HK-2 (cell line): ENCODE data around the gene RCAN2.
"Not testable (repeated sequence)": the region's sequence is repeated elsewhere in the genome, so short reads cannot be mapped to it uniquely, and the experiment has no call there.

Experiments used
- DNase-seq: peaks from one replicate; pipeline ENCODE4 v3.0.0-alpha.2; 2018; ENCODE audit not compliant: unreplicated experiment

RCAN2 gene

DNA sequence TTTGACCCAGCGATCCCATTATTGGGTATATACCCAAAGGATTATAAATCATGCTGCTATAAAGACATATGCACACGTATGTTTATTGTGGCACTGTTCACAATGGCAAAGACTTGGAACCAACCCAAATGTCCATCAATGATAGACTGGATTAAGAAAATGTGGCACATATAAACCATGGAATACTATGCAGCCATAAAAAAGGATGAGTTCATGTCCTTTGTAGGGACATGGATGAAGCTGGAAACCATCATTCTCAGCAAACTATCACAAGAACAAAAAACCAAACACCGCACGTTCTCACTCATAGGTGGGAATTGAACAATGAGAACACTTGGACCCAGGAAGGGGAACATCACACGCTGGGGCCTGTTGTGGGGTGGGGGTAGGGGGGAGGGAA, 103.5 kb downstream of the RCAN2 start:
- not testable (repeated sequence) for DNase-seq

- no peak for DNase-seq
These were observed 109.7 kb downstream of the RCAN2 start for GRCh38 chr6:46381579-46381978.

- no peak for DNase-seq
These were observed 110.2 kb downstream of the RCAN2 start for GRCh38 chr6:46381057-46381456.

DNA sequence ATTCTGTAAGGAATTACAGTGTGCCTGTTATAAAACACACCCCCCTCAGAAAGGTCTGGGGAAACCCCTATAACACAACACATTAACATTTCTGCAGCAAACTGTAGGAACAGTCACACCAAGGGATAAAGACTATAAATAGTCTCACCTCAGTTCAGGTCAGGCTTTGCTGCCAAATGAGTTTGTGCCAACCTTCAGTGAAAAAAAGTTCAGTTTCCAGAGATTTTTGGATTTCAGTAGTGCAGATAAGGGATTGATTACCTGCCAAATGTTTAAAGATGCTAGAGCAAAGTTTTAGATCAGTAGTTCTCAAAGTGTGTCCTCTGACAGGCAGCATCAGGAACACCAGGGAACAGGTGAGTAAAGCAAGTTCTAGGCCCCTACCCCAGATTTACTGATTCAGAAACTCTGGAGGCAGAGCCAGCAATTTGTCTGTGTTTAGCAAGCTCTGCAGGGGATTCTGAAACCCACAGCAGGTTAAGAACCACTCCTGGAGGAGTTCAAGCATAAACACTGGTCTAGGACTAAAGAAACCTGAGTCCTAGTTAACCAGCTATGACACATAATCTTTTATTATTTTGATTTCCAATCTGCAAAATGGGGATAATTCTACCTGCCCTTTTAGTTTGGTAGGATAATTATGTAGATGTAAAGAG, 111.0 kb downstream of the RCAN2 start:
- DNase-seq, result no peak

DNA sequence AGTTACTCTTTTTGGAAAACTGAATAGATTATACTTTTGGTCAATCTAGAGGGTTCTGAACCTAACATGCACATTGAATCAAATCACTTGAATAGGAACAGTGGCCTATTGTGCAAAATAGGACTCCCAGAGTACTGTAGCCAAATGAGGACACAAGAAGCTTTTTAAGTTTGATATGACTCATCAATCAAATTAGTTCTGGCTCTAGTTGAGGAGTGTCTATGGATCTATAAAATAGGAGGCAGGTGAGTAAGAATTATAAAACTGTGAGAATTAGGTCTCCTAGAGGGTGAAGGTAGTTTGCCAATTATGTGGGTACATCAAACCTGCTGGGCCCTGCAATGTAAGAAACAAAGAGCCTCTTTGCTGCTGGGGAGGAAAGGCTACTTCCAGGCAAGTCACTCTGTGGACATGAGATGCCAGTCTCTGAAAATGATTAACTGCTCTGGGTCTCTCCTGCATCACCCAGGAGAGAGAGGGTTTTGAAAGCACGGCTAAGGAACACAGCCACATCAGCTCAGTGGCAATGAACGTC, 112.3 kb downstream of the RCAN2 start:
- DNase-seq, result no peak

DNA sequence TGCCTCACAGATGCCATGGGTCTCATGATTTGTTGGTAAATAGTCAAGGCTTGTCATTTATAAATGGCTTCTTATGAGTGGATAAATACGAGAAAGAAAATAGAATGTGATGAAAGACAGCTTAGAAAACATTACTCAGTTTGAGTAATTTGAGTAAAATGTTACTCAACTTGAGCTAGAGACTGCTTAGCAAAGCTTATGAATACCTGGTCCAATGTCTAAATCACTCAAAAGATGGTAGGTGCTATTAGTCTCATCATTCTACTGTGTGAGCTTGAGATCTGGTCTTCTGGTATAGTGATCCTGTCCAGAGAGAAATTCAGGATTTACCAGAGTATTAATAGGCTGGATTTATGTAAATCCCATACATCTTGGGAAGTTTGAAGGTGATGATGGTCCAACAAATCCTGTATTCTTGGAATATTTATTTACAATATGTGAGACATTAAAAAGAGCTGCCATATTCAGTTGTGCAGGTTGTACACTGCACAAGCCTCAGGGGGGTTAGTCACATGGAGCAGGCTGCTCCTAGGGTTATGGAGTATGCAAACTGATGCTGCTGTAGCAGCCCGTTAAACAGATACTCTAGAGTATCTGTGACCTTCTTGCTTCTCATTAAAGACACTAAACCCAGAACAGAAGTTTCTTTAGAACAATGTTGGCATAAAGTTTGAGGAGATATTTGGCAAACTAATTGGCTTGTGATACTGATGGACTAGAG, 112.9 kb downstream of the RCAN2 start:
- no peak for DNase-seq

DNA sequence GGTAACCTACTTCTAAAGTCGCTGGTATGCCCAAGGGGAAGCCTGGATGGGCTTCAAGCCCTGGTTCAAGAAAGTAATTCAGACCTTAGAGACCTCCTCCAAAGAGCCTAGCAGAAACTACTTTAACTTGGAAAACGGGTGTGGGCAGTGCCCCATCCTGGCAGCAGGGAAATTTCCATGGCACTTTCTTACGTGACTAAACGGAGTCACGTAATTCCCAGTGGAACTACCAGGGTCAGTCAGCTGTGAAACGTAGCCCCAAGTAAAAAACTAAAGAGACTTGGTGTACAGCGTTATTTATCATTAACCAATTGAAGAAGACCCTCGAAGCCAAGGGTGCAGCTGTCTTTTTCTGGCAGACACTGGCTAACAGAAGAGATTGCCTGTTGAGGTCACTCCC, 114.0 kb downstream of the RCAN2 start:
- DNase-seq, result no peak

- DNase-seq, result no peak
These were observed 114.6 kb downstream of the RCAN2 start for GRCh38 chr6:46376562-46377061.

- DNase-seq, result no peak
These were observed 120.6 kb downstream of the RCAN2 start for GRCh38 chr6:46370622-46371021.

DNA sequence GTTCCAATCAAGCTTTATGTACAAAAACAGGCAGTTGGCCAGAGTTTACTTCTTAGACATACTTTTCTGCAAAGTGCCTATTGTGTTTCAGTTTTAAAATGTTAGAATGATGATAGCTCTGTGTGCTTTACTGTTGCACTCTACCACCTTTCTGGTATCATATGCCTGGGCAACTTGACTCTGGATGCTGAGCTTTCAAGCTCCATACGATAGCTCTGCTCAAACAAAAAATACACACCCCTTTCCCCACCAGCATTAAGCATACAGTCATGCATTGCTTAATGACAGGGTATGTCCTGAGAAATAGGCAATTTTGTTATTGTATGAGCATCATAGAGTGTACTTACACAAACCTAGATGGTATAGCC, 123.1 kb downstream of the RCAN2 start:
- no peak for DNase-seq

- no peak for DNase-seq
These were observed 123.7 kb downstream of the RCAN2 start for GRCh38 chr6:46367354-46368168.

DNA sequence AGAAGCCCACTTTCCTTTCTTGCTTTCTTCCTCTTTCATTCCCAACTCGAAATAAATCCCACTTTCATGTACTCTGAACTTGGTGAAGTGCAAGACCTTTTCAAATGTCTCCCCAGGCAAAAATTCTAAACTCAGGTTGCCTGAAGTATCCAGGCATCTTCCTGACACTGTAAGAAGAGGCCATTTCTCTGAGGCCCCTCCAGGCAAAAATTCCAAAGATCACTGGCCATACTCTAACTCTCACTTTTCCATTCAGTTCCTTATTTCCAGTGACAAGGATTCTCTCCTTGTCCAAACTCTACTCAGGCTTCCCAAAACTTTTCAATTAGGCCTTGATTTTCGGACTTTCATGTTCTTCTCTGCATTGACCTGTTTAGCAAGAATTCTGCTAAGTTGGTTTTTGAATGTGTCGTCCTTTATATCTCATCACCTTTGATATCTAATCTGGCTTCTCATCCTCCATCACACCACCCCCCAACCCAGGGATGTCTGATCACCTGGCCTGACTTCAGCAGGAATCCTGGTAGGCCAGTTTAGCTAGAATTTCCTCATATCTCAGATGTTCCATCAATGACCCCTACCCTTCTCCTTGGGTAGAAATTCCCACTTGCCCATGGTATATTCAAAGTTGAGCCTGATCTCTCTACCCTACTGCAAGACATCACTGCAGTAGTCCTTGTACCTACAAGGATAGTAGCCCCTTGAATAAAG, 124.9 kb downstream of the RCAN2 start:
- no peak for DNase-seq

- DNase-seq, result no peak
These were observed 133.7 kb downstream of the RCAN2 start for GRCh38 chr6:46357591-46357990.

DNA sequence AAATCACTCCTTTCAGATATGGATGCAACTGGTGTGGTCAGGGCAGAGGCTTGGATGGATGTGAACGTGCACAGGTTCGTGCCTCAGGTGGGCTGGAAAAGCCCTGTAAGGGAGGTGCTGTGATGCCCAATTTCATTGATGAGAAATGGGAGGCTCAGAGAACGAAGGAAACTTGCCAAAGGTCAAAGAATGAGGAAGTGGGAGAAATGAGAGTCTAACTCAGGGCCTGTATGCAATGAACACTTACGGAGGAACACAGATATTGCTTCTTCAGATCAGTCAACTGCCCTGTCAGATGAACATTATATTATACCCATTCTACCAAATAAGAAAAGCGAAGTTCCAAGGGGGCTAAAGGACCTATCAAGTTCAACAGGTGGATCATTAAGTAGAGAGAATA, 134.7 kb downstream of the RCAN2 start:
- DNase-seq, result no peak

GRCh38 chr6:46353528-46353927, 137.7 kb downstream of the RCAN2 start:
- DNase-seq, result no peak

- no peak for DNase-seq
These were observed 138.5 kb downstream of the RCAN2 start for GRCh38 chr6:46352541-46353268.

GRCh38 chr6:46350714-46351113, 140.5 kb downstream of the RCAN2 start:
- no peak for DNase-seq

DNA sequence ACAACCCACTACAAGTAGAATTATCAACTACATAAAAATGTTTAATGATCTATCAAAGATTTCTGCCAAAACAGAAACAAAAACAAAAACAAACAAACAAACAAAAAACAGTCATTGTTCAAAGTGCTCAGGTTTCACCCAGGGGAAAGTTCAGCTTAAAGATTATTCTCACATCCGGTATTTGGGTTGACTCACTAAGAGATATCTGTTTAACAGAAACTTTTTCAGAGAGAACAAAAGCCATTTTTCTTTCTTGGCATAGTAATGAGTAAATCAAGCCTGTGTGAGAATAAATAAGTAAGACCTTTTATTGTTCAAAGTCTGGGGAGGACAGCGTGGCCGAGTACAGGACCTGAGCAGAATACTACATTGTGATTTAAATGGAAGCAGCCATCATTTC, 143.6 kb downstream of the RCAN2 start:
- DNase-seq, result no peak

DNA sequence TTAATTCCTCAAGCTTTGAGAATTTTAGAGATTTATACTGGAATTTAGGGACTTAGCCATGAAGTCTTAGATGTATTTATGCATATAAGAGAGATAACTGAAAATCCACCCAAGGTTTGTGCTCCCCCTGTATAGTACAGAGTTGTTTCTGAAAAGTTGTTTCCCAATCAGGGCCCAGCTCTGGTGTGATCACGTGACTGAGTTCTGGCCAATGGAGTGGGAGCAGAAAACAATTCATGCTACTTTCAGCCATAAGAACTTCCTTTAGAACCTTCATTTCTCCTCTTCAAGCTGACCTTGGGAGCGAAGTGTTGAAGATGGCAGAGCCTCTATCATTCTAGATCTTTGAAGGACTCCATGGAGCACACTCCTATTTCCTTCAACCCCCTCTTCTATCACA, 151.0 kb downstream of the RCAN2 start:
- no peak for DNase-seq

- DNase-seq, result no peak
These were observed 153.1 kb downstream of the RCAN2 start for GRCh38 chr6:46338131-46338530.

- no peak for DNase-seq
These were observed 156.8 kb downstream of the RCAN2 start for GRCh38 chr6:46334442-46334841.
